A673 (cell line): ENCODE results near the gene RBMS2. TPM values are rescaled to one million over a fixed set of nuclear protein-coding genes. Genes with fewer than 3 reads are reported as not detected.
A peak's percentile ranks its signal among the peaks of the same experiment; 100 is the strongest.

Experiments used
- BruUV-seq: library from RNA; stranded (reverse); fragments of 400-500 nt; replicated peaks from 2 replicates; lab custom pipeline; 2021; lab: Mats Ljungman, UMichigan
- CTCF ChIA-PET: fragments of 300-600 bp; sonication (Branson Sonifier 250); formaldehyde crosslinking; loops from one replicate; lab custom pipeline; 2022; ENCODE audit warnings: antibody characterized with exemption; lab: Charles Lee
- POLR2A ChIA-PET: fragments of 300-600 bp; sonication (Branson Sonifier 250); formaldehyde crosslinking; loops from one replicate; lab custom pipeline; 2022; ENCODE audit warnings: antibody characterized with exemption; ENCODE audit not compliant: low non-redundant PET; lab: Charles Lee
- DNase-seq: peaks from one replicate; pipeline ENCODE4 v3.0.0-alpha.2; 2015; ENCODE audit warnings: low spot score
- H3K27ac ChIP-seq: fragments of 200-600 bp; sonication (generic); 2 replicates; pipeline ENCODE4 v1.5.1; 2016; ENCODE audit warnings: mixed run types, low read depth, mild to moderate bottlenecking, mixed read lengths, antibody characterized with exemption, low read length; ENCODE audit not compliant: poor library complexity, severe bottlenecking
- H3K27me3 ChIP-seq: fragments of 200-600 bp; sonication (generic); replicated peaks from 2 replicates; pipeline ENCODE4 v1.6.1; 2017; ENCODE audit warnings: mixed run types, low read depth, mild to moderate bottlenecking, mixed read lengths, antibody characterized with exemption, low read length; ENCODE audit not compliant: insufficient read depth, poor library complexity
- H3K36me3 ChIP-seq: fragments of 200-600 bp; sonication (generic); 2 replicates; pipeline ENCODE4 v1.6.1; 2016; ENCODE audit warnings: mixed run types, mild to moderate bottlenecking, mixed read lengths, antibody characterized with exemption, low read length; ENCODE audit not compliant: insufficient read depth, poor library complexity, severe bottlenecking
- H3K4me1 ChIP-seq: fragments of 200-600 bp; sonication (generic); 2 replicates; pipeline ENCODE4 v1.6.1; 2017; ENCODE audit warnings: mixed run types, mild to moderate bottlenecking, mixed read lengths, antibody characterized with exemption, low read length; ENCODE audit not compliant: insufficient read depth, poor library complexity, severe bottlenecking
- H3K4me3 ChIP-seq: fragments of 200-600 bp; sonication (generic); 2 replicates; pipeline ENCODE4 v1.5.1; 2016; ENCODE audit warnings: low read depth, mixed run types, mild to moderate bottlenecking, mixed read lengths, low read length; ENCODE audit not compliant: poor library complexity, severe bottlenecking
- H3K9me3 ChIP-seq: fragments of 200-600 bp; sonication (generic); 2 replicates; pipeline ENCODE4 v1.6.1; 2016; ENCODE audit warnings: mixed run types, low read depth, mild to moderate bottlenecking, mixed read lengths, antibody characterized with exemption, low read length; ENCODE audit not compliant: poor library complexity, severe bottlenecking
- CTCF ChIP-seq: fragments of 300-800, 200-600 bp; sonication (generic); conservative IDR thresholded peaks from 2 replicates; pipeline ENCODE4 v1.5.1; 2017; ENCODE audit warnings: low read depth, mild to moderate bottlenecking, antibody characterized with exemption, low read length, moderate library complexity, mixed read lengths
- EZH2 ChIP-seq: fragments of 200-600 bp; sonication (generic); IDR thresholded peaks from 2 replicates; pipeline ENCODE4 v1.6.1; 2017; ENCODE audit warnings: borderline replicate concordance, low read depth, mild to moderate bottlenecking, mixed read lengths, antibody characterized with exemption, low read length; ENCODE audit not compliant: poor library complexity, severe bottlenecking
- intact Hi-C: fragments of 100-400 bp; cut with micrococcal nuclease; formaldehyde crosslinking; loops from one replicate; pipeline ENCODE4 v1.10.0; 2022; ENCODE audit not compliant: unreplicated experiment
- total RNA-seq: library from RNA; stranded (reverse); gene quantifications from 2 replicates; pipeline ENCODE4 v1.2.3, GENCODE V29; 2021

RBMS2 gene
- total RNA-seq, 1 experiment from 2014 or later: 29.7 TPM

GRCh38 chr12:56601503-56601902, 79.9 kb downstream of the RBMS2 start:
- ChIA-PET POLR2A (no interaction called here), CTCF (interaction anchor here (0.6 to 1.9 kb wide), 2 partner anchors 14 to 35 kb away, joined by 3 to 11 read pairs; no protein-coding TSS in a partner anchor)
- Histone ChIP-seq H3K27ac (no peak overlapping the region), H3K27me3 (no peaks in the 10 kb centered on the region), H3K9me3 (no peaks in the 10 kb centered on the region), H3K4me3 (no peak overlapping the region), H3K36me3 (peaks cover 94% of the 10 kb centered on the region), H3K4me1 (no peaks in the 10 kb centered on the region)
- DNase-seq: peak; percentile 24
- intact Hi-C loops: no loop called here
- TF ChIP-seq CTCF (no peak), EZH2 (no peak)
- BruUV-seq: no TSS peak

- no peak for DNase-seq
- no peaks in the 10 kb centered on the region for H3K4me1 ChIP-seq
- peaks cover 99% of the 10 kb centered on the region for H3K36me3 ChIP-seq
- TF ChIP-seq EZH2 (no peak), CTCF (no peak)
- H3K27ac ChIP-seq: no peak overlapping the region
- H3K9me3 ChIP-seq: no peaks in the 10 kb centered on the region
- BruUV-seq: no TSS peak
- ChIA-PET POLR2A (interaction anchor here (0.6 kb wide), 1 partner anchor 317 kb away, joined by 14 read pairs; no protein-coding TSS in a partner anchor), CTCF (interaction anchor here (0.6 to 1.9 kb wide), 2 partner anchors 15 to 34 kb away, joined by 3 to 11 read pairs; no protein-coding TSS in a partner anchor)
- intact Hi-C loops: no loop called here
- H3K4me3 ChIP-seq: no peak overlapping the region
- no peaks in the 10 kb centered on the region for H3K27me3 ChIP-seq
Observed at GRCh38 chr12:56602239-56602638, 80.6 kb downstream of the RBMS2 start.

DNA sequence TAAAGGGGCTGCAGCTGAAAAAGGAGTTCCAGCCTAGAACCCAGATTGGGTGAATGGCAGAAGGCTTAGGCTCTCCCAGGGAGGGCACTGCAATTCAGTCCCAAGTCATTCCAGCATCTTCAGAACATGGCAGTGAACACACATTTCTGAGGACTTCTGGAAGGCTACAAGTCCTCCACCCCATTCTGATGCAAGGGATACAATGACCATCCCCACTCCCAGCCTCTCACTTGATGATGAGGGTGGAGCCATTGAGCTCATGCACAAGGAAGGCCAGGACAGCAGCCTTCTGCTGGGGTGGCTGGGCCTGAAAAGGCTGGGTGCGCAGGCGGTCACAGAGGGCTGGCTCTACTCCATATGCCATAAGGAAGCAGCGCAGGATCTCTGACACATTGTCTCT, 82.7 kb downstream of the RBMS2 start:
- intact Hi-C loops: no loop called here
- Histone ChIP-seq H3K9me3 (no peaks in the 10 kb centered on the region), H3K4me3 (no peak overlapping the region), H3K27me3 (no peaks in the 10 kb centered on the region), H3K4me1 (no peaks in the 10 kb centered on the region), H3K36me3 (peaks cover 90% of the 10 kb centered on the region), H3K27ac (no peak overlapping the region)
- DNase-seq: no peak
- TF ChIP-seq EZH2 (no peak), CTCF (no peak)
- ChIA-PET POLR2A (no interaction called here), CTCF (no interaction called here)
- BruUV-seq: no TSS peak
